CD4-positive, alpha-beta T cell treated with Interleukin-12 subunit alpha and Interleukin-12 subunit beta, for 1 hour (primary cell): ENCODE results near the gene CCL23.
"Not testable (repeated sequence)": the region's sequence is repeated elsewhere in the genome, so short reads cannot be mapped to it uniquely, and the experiment has no call there.

Source experiments
- DNase-seq: peaks from one replicate; pipeline ENCODE4 v3.0.0-alpha.2; 2020

CCL23 gene, protein sequence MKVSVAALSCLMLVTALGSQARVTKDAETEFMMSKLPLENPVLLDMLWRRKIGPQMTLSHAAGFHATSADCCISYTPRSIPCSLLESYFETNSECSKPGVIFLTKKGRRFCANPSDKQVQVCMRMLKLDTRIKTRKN

DNA sequence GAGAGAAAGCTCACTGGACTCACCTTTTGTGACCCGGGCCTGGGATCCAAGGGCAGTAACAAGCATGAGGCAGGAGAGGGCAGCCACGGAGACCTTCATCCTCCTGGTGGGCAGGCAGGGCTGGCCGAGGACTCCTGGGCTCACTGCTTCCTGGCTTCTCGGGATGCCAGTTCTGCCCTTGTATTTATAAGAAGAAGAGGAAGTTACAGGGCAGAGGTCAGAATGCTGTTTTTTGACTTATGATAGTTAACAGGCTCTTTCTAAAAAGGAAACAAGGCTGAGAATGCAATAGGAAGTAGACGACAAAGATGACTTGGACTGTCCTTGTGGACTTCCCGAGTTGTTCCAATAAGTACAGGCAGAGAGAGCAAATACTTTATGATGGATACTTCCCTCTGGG, at the start of gene CCL23:
Gene CCL23 (minus strand): TSS at position 174 of the 400 bp plus-strand sequence. CDS start 75 bp downstream, at position 99.
- DNase-seq: no peak

DNA sequence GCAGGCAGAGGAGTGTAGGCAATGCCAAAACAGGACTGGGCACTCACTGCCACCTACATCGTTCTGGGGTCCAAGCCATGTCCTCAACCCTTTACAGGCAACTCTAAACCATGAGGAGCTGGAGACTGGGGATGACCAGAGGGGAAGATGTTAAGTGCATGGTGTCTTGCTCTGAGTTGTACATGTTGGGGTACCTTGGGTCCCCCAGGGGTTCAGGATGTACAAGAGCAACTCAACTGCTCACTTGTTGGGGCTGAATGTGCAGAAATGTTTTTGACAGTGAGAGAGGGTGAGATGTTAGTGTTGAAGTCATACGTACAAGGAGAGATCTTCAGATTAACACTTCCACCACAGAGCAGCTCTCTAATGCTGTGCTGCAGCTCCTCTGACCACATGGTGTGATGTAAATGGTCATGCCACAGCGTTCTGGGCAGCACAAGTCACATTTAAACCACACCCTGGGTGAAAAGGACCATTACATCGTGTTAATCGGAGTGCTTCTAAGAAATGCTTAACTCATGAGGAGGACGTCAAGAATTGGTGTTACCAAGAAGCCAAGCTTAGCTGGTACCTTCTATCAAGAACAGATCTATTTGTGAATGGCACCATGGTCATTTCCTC, 48.7 kb upstream of the CCL23 start:
- DNase-seq: peak; percentile 60

DNA sequence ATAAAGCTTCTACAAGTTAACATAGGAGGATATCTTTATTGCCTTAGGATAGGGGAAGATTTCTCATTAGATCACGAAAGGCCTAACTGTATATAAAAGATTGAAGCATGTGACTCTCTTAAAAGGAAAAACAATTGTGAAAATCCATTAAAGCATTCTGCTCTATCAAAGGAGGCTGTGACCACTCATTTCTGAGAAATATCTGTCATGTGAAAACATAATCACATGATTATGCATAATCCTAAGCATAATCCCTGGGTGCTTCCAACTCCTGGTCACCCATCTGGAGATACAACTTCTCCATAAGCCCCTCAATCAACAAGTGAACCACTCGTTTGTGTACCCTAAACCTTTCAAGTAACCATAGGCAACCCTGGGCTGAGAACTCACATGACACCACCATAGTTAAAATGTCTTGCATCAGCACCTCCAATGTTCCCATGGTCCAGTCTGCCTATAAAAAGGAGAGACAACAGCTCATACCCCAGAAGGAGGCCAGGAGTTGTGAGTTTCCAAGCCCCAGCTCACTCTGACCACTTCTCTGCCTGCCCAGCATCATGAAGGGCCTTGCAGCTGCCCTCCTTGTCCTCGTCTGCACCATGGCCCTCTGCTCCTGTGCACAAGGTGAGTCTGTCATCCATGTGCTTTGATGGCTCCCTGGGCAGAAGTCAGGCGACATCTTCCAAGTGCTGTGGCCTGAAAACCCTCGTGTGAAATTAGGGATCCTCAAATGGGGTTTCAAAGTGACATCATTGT, 46.2 kb upstream of the CCL23 start, which contains the start of gene CCL18:
Gene CCL18 (plus strand): TSS at position 487 of the 756 bp plus-strand sequence. CDS start 71 bp downstream, at position 558.
- DNase-seq: no peak

DNA sequence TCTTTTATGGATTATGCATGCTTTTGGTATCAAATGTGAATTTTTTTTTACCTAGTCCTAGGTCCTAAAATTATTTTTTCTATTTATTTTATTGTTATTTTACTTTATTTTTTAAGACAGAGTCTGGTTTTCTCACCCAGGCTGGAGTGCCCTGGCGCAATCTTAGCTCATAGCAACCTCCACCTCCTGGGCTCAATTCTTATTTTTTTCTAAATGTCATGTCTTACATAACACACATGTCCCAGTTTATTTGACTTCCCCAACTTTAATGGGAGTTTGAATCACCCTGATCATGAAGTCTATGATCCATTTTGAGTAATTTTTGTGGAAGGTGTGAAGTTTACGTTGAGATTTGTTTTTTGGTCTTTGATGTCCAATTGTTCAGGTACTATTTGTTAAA, 43.0 kb upstream of the CCL23 start:
- no peak for DNase-seq

DNA sequence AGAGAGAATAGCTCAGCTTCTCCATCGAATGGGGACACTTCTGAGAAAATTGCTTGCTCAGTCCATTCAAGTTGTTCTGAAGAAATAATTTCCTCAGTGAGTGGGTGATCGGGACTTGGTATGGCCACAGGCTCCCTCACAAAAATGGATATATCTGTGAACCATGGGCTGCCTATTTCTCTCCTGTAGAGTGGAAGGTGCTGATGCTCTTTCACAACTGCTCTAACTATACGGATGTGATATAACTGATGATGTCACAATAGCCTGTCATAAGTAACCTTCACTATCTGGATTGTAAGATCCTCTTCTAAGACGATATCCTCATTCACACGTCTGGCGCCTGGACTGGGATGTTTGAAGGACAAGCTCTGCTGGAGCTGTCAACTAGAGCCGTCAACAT, 41.6 kb upstream of the CCL23 start:
- DNase-seq: no peak

DNA sequence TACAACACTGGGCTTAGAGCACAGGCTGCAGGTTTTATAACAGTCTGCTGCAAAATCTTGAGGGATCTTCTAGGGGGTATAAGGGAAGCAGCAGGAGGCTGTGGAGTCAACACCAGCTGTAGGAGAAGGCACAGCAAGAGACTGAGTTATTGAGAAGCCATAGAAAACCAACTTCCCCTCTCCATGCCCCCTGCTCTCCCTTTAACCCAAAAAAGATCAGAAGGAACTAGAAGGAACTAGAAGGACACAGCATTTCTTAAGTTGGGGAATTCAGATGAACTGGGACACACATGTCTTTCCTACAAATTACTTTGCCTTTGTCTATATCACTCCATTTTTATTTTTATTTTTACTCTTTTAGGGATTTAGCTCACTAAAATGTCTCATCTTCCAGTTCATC, 40.1 kb upstream of the CCL23 start:
- no peak for DNase-seq

DNA sequence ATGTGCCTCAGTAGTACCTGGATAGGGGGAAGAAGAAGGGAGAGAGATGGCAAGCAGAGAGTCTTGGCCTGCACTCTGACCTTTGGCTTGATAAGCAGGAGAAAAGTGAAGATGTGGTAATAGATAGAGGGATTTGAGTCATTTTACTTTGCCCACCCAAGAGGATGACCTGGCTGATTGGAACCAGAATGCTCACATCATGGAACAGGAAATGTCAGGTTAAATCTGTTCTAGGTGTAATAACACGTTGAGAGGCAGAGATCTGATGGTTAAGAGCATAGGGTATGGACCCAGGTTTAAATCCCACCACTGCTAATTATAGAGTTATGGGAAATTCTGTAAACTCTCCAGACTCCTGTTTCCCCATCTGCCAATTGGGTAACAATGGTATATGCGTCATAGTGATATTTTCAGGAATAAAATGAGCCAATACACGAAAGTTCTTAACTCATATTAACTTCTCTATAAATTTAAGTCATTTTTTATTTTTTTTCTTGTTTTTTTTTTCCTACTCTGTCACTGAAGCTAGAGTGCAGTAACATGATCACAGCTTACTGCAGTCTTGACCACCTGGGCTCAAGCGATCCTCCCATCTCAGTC, 38.2 kb upstream of the CCL23 start:
- DNase-seq: no peak

DNA sequence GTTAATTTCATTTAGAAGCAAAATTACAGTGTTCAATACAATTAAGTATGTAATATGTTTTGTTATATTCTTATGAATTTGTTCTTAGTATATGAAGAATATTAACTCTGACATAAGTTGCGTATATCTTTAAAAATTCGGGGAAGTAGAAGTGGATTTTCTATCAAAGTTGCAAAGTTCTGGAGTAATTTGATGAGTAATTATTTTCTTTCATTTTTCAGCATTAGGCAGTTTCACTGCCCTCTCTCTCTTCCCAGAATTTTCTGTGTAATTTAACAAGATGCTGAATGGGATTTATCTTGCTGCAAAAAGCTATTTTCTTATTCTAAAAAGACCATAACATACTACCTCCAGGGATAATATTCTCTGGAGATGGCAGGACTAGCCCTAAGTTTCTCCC, 37.4 kb upstream of the CCL23 start:
- DNase-seq: no peak

DNA sequence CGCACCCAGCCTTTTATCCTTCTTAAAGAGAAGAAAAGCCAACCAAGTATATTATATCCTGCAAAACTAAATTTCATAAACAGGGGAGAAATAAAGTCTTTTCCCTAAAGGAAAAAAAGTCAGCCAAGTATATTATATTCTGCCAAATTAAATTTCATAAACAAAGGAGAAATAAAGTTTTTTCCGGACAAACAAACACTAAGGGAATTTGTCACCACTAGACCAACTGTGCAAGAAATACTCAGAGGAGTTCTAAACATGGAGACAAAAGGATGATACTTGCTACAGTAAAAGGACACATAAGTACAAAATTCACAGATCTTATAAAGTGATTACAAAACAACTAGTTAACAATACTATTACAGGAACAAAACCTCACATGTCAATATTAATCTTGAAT, 31.9 kb upstream of the CCL23 start:
- DNase-seq: no peak

DNA sequence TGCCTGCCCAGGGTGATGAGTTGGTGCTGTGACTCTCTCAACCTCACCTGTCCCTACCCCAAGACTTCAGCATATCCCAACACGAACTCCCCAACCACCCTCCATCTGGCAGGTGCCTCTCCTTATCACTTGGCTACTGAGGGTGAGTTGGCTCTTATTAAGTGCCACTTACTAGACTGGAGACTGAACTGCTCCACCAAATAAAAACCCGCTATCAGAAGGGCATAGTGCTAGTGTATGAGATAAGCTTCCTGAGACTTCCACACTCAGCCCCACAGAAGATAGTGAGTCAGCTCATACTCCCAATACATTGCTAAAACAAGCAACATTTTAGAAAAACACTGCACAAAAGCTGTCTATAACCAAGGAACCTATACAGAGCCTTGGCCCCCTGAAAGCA, 30.3 kb upstream of the CCL23 start:
- no peak for DNase-seq

DNA sequence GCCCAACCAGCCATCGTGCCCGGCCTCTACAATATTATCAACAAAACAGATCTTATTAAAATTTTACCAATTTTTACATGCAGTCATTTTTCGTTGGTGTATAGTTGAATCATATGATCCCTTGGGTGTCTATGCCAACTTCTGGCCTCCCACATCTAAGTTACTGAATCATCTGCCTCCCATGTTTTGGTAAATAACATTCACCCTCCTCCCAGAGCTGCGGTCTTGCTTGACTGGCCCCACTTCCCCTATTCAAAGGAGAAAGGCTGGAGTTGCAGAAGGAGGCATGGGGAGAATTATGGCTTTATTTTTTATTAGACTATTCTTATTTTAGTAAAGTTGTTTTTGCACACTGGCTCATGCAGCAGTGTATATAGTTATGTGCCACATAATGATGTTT, 18.5 kb upstream of the CCL23 start:
- DNase-seq: no peak

DNA sequence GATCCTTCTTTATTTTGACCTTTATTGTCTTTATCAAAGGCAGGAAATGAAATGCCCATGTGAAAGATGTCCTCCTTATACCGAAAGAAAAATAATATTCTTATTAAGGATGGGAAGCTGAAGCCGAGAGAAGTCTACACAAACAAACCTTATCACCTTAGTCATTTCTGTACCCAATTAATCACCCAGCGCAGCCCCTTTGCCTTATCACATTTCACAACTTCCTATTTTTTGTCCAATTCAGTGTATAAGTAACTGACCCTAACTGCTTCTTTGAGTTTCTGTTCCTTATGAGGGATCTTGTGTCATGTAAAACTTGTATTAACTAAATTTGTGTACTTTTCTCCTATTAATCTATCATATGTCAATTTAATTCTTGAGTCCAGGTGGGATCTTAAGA, 16.4 kb upstream of the CCL23 start:
- no peak for DNase-seq

DNA sequence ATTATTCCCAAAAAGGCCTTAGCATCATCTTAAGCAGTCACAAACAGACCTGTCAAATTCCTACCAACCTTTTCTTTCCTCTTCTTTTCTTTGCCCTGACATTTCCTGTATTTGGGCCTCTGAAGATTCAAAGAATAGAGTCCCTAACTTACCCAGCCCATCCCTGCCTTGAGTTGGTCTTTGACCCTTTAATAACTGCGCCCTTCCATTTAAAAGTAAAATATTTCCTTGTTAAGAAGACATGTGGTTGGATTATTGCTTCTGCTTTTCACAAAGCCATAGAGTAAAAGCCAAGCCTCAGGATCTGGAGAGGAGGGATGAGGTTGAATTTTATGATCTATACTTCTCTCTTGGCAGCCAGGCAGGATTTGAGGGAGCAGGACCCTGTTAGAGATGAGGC, 13.2 kb upstream of the CCL23 start:
- no peak for DNase-seq

DNA sequence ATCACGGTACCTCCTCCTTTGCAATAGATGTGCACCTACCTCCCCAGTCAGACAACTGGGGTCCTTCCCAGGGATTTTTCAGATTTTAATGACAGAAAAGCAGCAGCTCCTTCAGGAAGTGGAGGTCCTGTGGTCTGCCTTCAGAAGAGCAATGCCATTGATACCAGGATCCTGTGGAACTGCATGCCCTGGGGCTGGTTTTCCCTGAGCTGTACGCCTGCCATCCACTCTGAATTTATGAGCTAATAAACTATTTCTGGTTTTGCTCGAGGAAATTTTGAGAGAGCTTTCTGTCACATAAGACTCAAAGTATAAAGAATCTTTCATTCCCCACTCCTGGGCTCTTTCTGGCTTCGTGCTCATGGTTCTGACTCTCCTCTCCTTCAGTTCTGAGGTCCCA, 10.0 kb upstream of the CCL23 start:
- no peak for DNase-seq

DNA sequence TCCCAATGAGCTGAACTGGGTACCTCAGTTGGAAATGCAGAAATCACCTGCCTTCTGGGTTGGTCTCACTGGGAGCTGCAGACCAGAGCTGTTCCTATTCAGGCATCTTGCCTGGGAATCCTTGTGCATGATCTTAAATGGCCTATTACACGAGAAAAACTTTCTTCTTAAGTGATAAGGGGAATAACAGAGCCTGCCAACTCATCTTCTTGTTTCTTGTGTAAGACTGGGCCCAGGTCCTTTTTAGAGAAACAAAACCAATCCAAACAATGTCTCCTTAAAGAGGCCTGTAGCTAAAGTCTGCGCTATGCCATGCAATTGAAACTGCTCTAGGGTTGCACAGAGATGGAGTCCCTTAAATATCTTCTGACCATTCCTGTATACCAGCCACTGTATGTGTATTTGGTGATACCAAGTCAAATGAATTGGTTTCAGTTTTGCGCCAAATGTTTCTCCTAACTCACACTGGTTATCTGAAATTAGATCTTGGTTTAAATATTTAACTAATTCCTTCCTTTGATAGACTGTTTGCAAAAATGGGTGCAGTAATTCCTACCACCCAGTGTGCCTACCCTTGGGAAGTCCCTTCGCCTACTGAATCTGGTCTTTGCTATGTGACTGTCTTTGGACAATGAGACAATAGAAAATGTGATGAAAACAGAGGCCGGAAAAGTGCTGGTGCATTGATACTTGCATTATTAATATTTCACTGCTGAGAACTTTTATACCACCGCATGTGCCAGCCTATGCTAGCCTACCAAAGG, 6.5 kb upstream of the CCL23 start:
- DNase-seq: no peak

DNA sequence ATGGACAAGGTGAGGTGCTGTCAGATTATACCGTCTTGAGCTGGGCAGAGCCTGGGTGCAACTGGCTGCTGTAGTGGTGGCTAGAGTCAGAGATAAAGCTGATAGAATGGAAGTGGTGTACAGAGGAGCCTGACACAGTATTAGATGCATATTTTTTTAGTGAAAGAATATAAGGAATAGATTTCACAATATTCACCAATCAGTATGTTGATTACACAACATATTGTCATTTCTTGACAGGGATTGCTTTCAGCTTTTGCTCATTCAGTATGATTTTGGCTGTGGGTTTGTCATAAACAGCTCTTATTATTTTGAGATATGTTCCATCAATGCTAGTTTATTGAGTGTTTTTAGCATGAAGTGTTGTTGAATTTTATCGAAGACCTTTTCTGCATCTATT, 1.7 kb upstream of the CCL23 start:
- no peak for DNase-seq

DNA sequence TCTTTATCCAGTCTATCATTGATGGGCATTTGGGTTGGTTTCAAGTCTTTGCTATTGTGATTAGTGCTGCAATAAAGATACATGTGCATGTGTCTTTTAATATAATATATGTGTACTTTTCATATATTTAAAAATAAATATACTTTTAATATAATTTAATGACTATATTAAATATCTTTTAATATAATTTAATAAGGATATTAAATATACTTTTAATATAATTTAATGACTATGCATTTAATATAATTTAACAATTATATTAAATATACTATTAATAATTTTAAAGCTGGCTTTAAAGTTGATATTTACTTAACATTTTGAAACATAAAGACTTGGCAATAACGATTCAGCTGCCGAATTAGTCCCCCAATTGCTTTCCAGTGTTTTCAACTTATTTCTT, 1.2 kb downstream of the CCL23 start:
- DNase-seq: no peak

DNA sequence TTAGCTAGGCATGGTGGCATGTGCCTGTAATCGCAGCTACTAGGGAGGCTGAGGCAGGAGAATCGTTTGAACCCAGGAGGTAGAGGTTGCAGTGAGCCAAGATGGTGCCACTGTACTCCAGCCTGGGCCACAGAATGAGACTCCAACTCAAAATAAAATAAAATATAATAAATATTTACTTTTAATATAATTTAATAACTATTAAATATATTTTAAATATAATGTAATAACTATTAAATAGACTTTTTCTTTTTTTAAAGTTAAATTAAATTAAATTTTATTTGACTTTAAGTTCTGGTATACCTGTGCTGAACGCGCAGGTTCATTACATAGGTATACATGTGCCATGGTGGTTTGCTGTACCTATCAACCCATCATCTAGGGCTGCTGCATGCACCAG, 1.9 kb downstream of the CCL23 start:
- DNase-seq: not testable (repeated sequence)

DNA sequence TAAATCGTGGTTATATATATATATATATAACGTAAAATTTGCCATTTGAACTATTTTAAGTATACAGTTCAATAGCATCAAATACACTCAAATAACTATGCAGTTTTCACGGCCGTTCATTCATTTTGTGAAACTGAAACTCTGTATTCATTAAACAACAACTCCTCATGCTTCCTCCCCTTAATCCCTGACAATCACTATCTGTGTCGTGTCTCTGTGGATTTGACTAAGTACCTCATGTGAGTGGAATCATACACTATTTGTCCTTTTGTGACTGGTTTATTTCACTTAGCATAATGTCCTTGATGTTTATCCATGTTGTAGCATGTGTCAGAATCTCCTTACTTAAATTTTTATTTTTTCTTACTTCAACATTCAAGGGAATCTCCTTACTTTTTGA, 2.8 kb downstream of the CCL23 start:
- no peak for DNase-seq

DNA sequence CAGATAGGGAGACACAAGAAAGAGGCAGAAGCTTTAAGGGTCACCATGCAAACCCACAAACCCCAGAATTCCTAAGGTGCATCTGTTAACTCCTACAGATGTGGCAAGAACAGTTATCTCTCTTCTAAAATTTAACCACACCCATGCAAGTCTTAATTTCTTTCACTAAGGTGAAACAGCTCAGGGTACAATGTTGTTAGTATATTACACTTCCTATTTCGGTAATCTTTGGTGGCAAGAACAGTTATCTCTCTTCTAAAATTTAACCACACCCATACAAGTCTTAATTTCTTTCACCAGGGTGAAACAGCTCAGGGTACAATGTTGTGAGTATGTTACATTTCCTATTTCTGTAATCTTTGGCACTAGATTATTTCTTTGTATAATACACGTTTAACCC, 6.6 kb downstream of the CCL23 start:
- no peak for DNase-seq

DNA sequence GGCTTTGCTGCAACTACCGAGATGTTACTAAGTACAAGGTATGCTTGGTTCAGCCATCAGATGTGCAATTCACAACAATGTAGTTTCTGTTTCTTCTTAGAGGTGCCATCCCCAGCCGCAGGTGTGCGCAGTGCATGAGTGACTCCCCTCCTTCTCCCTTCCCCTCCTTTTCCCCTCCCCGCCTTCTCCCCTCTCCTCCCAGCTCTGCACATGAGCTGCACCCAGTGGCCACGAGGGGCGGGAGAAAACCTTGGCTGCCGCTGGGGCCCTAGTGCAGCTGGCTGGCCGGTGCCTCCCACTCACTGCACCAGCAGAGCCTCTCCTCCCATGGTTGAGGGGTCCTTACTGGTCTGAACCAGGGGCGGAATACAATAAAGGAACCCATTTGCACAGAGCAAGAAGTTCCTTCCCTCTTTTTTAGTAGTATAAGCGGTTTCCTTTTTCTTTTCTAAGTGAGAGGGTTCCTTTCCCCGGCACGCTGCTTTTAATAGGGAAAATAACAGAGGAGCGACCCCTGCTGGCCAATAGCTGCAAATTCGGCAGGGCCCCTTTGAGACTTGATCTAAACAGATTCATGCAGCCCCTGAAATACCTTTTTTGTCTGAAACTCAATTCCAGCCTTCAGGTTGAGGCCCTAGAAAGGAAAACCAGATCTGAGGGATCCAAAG, 8.6 kb downstream of the CCL23 start:
- DNase-seq: no peak

DNA sequence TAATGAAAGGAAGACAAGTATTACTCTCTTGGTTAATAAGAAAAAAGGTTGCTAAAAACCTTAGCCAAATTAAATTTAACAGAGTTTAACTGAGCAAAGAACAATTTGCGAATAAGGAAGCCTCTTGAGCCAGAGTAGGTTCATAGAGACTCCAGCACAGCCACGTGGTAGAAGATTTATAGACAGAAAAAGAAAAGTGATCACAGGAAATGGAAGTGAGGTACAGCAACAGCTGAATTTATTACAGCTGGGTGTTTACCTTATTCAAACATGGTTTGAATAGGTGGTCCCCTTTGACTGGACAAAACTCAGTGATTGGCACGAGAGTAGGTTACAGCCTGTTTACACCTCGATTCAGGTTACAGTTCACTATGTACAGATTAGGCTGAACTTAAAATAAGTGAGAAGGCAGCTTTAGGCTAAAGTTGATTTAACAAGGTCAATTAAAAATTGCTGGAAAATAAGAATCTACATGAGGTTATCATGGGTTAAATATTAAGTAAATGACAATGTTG, 13.1 kb downstream of the CCL23 start:
- no peak for DNase-seq
